COR-L47 (cell line): ENCODE data around the gene ASB16.

Source experiments
- DNase-seq: peaks from one replicate; lab custom pipeline; 2025; lab: John Stamatoyannopoulos, UW

ASB16 gene

DNA sequence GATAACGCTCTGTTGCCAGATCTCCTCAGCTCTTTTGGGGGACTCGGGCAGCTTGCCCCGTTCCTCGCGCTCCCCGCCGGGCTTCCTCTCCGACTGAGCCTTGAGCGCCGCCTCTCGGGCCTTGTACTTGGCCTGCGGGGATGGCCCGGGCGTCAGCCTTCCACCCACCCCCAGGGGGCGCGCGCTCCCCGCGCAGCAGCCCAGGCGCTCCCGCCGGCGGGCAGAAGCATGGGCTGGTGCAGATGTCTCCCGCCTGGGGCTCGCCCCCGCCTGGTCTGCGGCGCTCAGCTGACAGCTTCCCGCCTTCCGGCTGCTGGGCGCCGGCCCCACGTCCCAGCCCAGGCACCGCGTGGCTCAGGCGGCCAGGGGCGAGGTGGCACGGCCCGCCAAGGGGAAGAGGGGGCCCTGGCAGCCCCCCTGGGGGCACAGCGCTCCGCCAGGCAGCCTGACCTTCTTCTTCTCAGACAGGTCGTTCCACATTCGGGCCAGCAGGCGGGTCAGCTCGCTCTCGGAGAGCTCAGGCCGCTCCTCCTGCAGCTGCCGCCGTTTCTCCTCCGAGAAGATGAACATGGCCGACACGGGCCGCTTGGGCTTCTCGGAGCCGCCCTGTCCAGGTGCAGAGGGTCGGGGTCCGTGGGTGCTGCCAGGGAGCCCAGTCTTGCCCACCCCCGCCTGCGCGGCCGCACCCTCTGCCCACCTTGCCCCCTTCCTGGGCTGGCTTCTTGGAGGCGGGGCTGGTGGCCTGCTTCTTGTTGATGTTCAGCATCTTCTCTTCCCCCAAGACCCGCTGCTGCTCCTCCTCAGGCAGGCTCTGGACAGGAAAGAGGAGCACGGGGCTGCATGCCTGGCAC, 40.1 kb downstream of the ASB16 start:
- no peak for DNase-seq

DNA sequence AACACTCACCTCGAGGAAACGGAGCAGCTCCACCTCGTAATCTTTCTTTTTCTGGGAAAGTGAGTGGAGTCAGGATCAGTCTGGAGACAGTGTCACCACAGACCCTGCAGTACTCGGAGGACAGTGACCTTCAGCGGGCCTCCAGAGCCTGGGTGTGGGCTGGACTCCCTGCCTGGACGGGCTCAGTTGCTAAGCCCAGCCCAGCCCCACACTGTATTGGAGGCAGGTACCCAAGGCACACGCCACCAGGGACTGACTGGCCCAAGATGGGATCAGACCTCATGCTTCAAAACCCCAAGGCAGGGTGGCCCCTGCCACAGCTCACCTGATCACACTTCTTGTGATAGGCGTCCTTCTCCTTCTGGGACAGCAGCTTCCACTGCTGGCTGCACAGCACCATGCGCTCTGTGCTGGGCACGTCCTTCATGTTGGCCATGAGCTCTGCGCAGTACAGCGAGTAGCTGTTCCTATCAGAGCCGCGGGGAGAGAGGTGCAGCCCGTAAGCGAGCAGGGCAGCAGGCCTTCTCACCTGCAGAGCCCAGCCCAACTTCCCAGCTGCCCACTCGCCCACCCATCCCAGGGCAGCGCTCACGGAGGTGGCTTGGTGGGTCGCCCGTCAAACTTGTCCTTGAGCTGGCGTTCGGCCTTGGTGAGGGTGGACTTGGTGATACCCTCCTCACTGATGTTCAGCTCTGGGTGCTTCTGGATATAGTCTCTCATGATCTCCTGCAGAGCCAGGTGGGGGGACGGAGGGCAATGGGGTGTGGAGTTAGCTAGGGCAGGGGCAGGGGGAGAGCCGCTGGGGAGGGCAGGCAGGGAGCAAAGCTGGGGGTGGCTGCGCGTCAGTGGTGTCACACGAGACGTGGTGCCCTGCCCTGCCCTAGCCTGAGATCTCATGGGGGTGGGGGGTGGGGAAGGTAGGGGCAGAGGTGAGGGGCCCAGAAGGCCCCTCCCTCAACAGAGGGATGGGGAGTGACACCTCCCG, 41.1 kb downstream of the ASB16 start:
- no peak for DNase-seq

DNA sequence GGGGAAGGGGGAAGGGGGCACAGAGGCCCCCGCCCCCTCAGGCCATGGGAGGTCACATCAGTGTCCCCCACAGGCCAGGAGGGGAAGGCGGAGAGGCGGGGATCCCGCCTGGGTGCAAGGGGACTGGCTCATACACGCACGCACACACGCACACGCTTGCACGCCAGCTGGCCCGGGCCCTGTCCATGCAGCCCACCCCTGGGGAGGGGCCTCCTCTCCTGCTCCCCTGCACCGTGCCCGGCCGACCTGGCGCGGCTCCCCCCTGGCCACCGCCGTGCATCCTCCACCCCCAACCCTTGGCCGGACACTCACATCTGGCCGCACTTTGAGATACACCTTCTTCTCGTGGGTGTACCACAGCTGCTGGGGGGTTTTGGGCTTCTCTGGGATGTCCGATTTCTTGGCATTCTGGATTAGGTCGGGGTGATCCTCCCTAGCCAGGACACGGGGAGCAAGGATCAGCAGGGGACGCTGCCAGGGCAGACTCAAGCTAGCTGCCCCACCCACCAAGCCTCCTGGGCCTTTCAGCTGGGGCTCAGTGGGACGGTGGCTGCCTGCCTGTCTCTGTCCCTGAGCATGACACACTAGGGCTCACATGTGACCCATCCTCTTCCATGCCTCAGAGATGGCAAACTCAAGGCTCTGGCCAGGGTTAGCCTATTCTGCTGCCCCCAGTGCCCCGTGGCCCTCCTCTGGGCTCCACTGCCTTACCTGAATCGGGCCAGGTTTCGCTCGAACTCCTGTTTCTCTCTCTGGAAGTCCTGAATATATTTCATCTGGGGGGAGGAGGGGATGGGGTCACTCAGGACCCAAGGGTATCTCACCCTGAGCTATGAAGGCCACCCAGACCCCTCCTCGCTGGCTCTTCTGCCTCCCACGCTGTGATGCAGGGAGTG, 42.3 kb downstream of the ASB16 start:
- DNase-seq: no peak

DNA sequence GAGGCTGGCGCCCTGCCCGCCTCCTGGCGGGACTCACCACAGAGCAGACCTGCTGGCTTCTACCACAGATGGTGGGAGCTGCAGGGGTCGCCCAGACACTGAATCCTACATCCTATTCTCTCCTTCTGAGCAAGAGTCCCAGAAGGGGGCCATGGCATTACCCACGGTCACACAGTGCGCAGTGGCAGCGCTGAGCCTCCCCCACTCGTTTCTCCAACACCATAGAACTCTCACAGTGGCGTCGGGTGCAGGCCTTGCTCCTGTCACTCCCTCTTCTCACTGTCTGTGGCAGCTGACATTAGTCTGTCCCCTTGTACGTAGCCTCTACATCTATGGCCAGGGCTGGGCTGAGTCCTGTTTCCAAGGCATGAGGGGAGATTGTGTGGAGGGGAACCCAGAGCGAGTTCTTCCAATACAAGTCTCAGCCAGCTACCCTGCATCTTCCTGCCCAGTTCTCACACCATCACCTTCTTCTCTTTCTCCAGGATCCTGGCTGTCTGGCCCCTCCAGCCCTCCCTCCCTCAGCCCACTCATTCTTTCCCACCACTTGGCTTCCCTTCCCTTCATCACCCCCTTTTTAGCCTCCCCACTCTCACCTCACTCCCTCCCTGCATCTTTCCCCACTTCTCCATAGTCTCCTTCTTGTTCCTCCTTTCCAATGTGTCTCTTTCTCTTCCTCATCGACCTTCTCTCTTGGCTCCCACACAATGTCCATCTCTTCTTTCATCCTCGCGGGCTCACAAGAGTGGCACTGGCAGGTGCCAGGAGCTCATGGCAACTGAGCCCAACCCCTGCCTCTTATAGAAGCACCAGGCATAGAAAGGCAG, 43.1 kb downstream of the ASB16 start:
- DNase-seq: no peak

GRCh38 chr17:44214230-44214494, 43.7 kb downstream of the ASB16 start:
- DNase-seq: no peak

DNA sequence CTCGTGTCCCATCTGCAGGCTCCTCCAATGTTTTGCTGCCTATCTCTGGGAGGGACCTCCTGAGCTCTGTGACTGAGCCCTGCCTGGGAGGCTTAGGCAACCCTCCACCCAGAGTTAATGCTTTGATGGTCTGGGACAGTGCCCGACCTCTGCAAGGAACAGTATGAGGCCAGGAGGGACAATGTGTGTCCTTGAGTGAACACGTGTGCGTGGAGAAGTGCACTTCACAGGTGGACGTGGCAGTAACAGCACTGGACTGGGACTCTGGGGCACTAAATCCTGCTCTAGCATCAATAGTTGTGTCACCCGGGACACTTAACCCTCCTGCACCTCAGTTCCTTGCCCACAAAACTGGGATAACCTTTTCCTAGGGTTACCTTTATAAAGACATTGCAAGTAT, 44.4 kb downstream of the ASB16 start:
- no peak for DNase-seq

DNA sequence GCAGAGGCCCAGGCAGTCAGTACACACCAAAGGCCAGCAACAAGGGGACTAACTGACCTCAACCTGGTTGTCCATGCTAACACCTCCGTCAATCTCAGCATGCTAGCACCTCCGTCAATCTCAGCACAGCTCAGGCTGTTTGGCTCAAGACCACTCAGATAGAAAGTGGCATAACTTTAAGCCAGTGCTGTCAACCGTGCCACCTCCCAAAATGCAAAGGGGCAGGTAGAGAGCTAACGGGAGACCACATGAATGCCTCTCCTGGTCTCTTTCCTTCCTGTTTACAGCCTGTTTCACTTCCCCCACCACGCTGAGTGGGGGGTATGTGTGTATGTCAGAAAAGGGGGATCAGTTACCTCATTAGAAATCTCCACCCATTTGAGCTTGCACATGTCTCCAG, 45.7 kb downstream of the ASB16 start:
- no peak for DNase-seq

- DNase-seq: no peak
Measured at GRCh38 chr17:44216694-44217093, 46.2 kb downstream of the ASB16 start.

- no peak for DNase-seq
Measured at GRCh38 chr17:44217738-44218343, 47.3 kb downstream of the ASB16 start.

DNA sequence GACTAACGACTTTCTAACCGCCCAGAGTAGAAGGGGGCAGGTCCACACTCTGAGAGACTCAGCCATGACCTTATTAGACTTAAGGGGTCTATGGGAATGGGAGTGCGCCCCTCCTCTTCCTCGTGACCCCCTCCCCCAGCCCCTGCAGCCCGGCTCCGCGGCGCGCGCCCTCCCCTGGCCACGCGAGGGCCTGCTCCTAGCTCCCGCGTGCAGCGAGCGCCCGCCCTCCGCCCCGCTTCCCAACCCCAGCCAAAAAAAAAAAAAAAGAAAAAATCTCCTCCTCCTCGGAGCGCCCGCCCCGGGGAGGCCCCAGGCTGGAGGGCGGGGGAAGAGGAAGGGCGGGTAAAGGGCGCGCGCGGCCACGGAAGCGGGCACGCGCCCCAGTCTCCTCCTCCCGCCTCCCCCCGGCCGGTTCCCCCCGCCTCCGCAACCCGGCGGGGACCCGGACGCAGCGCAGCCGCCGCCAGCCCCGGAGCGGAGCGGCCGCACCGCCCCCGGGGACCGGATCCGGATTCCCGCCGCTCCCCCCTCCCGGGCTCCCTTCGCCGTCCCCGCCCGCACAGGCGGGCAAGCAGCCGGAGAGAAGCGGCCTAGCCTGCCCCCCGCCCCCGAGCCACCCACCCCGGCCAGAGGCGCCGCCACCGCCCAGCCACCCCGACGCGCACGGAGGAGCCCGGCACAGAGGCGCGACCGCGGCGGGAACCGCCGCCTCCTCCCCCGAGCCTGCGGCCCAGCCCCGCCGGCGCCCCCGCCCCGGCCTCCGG, 48.0 kb downstream of the ASB16 start:
- DNase-seq: peak; percentile 90

GRCh38 chr17:44219108-44219615, 48.7 kb downstream of the ASB16 start:
- DNase-seq: peak; percentile 59

DNA sequence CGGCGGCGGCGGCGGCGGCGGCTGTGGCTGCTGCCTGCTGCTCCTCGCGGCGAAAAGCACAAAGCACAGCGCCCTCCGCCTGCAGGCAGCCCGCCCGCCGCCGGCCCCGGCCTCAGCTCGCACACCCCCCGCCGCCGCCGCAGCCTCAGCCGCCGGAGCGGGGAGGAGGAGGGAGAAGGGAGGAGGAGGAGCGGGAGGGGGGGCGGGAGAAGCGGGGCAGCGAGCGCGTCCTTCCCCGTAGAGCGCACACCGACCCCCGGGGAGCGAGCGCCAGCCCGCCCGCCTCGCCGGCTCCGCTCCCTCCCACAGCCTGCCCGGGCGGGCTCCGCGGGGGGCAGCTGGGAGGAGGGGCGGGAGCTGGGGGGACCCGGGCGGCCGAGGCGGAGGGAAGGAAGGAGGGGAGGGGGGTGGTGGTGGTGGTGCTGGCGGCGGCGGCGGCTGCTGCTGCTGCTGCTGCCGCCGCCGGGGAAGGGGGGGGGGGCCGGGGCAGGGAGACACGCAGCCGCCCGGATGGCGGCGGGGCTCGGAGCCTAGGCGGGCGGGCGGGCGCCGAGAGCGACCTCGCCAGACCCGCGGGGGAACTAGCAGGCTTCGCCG, 49.2 kb downstream of the ASB16 start, which contains the start of gene UBTF:
UBTF (minus strand) TSS at position 60 of the 597 bp plus-strand sequence. CDS start 1,446 bp downstream, outside the sequence.
- DNase-seq: peak; percentile 90

DNA sequence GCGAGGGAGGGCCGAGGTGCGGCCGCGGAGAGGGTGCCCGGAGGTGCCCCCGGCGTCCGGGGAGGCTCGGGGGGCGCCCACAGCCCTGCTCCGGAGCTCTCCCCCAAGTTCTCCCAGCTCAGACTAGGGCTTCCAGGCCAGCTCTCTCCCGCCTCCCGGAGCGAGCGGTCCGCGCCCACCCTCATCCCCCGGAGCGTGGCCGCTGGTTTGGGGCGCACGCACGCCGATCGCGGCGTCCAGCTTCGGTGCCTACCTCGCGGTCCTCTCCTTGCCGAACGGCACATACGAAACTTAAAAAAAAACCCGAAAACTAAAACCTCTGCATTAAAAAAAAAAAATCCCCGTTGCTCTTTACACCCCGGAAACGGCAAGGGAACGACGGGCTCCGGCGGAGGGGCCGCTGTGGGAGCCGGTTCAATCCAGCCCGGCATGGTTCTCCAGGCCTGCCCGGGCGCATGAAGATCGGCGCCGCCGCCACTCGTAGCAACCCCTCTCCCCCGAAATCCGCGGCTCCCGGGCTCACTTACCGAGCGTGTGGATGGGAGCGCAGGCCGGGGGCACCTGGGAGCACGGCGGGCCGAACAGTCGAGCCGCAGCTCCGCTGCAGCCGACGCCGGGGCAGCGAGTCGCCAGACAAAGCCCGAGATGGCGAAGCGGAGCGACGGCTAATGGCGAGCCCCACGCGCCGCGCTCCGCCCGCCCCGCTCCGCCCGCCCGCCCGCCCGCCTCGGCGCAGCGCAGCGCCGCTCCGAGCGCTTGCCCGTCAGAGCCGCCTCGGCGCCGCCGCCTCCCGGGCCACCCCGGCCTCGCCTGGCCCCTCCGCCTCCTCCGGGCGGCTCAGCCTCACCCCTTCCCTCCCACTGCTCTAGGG, 49.9 kb downstream of the ASB16 start:
- peak; percentile 24 for DNase-seq

GRCh38 chr17:44221084-44221861, 50.8 kb downstream of the ASB16 start:
- DNase-seq: peak; percentile 75

DNA sequence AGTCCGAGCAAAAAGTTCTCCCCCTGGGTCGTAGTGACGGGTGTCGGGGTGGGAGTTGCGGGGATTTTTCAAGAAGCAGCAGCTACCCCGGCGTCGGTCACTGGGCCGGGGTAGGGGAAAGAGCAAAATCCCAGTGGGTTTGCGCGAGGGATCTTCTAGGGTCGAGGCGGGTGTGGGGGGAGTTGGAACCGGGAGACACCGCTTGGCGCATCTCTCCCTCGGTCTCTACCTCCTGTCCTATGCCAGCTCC, 51.3 kb downstream of the ASB16 start:
- DNase-seq: no peak

DNA sequence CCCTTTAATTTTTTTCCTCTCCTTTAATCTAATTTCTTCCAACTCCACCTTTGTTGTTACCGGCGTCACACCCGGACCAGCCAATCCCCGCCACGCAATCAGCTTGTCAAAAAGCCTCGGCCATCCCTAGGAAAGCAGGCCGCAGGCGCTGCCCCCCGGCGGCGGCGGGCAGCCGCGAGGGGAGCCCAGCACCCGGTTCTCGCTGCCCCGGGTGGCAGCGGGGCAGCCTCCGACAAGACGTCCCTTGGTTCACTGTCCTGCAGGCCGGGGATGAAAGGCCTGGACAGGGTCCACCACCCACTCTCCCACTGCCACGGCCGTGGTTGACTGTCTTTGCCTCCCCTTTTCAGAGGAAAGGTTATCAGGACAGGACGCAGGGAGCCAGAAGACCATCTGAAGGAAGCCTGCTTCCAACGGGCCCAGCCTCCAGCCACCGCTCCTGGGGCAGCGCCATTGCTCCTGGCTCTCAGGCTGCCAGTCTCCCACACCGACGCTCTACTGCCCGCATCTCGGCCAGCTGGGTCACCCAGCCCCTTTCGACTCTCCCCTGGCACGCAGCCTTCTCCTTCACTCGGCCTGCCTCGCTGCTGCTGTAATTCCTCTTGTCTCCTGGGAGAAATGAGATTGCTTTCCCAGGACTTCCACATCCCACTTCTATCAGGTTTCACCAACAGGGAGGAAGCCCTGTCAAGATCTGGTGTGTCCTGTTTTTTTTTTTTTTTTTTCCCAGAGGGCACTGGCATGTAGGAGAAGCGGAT, 51.8 kb downstream of the ASB16 start:
- DNase-seq: peak; percentile 85

GRCh38 chr17:44223541-44224071, 53.1 kb downstream of the ASB16 start:
- DNase-seq: no peak
